Activated naive CD4-positive, alpha-beta T cell treated with anti-CD3 and anti-CD28 coated beads, Interleukin-2, amount 50 U/mL, for 16 hours (primary cell): ENCODE measurements around the gene KLHL4.
"Not testable (repeated sequence)": the region's sequence is repeated elsewhere in the genome, so short reads cannot be mapped to it uniquely, and the experiment has no call there.

Source experiments
- DNase-seq: peaks from one replicate; pipeline ENCODE4 v3.0.0-alpha.2; 2020

KLHL4 gene

GRCh38 chrX:87664381-87664780 lies 146.8 kb downstream of the KLHL4 start:
- no peak for DNase-seq

- no peak for DNase-seq
Observed at GRCh38 chrX:87679849-87680248, 162.2 kb downstream of the KLHL4 start.

- DNase-seq = no peak
Observed at GRCh38 chrX:87687703-87688102, 170.1 kb downstream of the KLHL4 start.

GRCh38 chrX:87688113-87688748 lies 170.6 kb downstream of the KLHL4 start:
- not testable (repeated sequence) for DNase-seq

GRCh38 chrX:87689218-87689617 lies 171.6 kb downstream of the KLHL4 start:
- not testable (repeated sequence) for DNase-seq

GRCh38 chrX:87693204-87693603 lies 175.6 kb downstream of the KLHL4 start:
- DNase-seq = no peak

- no peak for DNase-seq
Observed at GRCh38 chrX:87697409-87697808, 179.8 kb downstream of the KLHL4 start.

- no peak for DNase-seq
Observed at GRCh38 chrX:87702795-87703194, 185.2 kb downstream of the KLHL4 start.

GRCh38 chrX:87703469-87703868 lies 185.9 kb downstream of the KLHL4 start:
- not testable (repeated sequence) for DNase-seq

- DNase-seq = no peak
Observed at GRCh38 chrX:87706134-87706533, 188.5 kb downstream of the KLHL4 start.

- no peak for DNase-seq
Observed at GRCh38 chrX:87710580-87710979, 193.0 kb downstream of the KLHL4 start.
